Fibroblast of skin of abdomen (primary cell): ENCODE measurements around the gene DGKG.
A peak's percentile ranks its signal among the peaks of the same experiment; 100 is the strongest.

Experiments used
- DNase-seq: peaks from one replicate; pipeline ENCODE4 v3.0.0-alpha.2; 2013

Gene DGKG

DNA sequence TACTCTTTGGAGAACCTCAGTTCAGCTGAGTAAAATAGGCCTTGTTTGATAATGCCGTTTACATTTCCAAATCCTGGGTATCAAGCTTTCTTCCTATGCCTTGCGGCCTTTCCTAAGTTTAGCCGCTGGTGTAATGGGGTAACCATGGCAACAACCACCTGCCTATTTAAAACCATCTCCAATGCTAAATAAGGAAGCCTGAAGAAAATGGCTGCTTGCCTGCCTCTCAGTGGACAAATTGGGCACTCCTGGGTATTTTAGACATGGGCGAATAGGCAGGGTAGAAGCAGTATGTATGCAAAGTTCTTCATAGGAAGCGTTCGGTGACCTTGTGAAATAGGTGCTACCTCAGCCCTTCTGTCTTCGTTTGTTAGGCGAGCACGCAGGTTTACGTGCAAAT, 122.7 kb downstream of the DGKG start:
- no peak for DNase-seq

GRCh38 chr3:186237915-186238314, 124.1 kb downstream of the DGKG start:
- no peak for DNase-seq

DNA sequence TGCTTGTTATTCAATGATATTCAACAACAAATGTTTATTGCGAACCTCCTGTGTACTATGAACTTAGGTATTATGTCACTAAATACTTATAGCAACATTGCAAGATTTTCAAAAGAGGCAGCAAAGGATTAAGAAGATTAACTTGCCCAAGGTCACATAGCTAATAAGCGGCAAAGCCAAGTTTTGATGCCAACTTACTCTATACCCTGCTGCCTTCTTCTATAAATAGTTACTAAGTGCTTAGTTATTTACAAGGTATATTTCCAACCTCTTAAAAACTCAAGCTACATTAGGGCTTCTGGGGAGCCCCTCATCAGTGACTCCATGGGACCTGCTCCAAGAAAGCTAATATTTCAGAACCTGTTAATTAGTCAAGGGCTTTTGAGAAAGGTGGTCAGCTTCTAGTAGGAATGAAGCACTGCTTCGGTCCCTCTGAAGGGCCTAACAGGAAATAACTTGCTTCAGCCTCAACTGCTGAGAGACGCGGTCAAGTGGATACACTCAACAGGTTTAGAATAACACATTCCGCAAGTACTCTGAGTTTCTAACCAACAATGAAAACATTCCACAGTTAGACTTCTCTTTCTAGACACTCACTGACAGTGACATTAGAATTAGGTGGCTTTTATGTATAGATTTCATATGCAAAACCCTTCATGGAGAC, 125.5 kb downstream of the DGKG start:
- no peak for DNase-seq

DNA sequence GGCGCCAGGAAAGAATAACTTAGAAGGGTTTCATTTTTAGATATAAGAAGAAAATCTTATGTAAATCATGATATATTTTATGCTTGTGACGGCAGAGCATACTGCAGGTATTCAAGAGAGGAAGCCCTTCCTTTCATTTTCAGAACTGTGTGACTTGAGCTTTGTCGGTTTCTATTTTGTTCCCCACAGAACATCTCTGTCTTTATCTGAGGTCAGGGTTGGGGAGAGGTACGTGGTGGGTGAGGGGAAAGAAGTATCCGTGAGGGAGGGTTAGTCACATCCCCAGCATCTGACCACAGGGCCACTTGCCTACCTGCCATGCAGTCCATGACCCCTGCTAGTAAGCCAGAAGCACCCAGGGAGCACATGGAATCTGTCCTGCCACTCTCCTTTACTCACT, 126.5 kb downstream of the DGKG start:
- no peak for DNase-seq

- DNase-seq, result no peak
These were observed 127.9 kb downstream of the DGKG start for GRCh38 chr3:186234152-186234551.

DNA sequence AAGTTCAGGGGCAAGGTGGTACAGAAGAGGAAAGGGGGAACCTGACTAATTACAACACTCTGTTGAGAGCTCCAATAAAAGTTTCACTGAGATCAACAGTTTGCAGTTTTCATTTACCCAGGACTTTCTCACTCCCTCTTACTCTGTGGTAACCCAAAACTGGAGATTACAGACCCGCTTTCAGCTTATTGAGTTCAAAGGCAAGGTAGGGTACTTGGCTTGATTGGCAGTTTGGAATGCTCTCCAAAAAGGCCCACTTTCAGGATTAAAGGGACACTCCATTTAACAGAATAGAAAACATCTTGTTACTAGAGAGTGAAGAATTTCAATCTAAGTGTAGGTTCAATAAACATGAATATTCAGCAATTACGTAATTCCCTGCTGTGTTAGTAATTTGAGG, 135.6 kb downstream of the DGKG start:
- DNase-seq, result no peak

GRCh38 chr3:186225603-186226002, 136.4 kb downstream of the DGKG start:
- no peak for DNase-seq

DNA sequence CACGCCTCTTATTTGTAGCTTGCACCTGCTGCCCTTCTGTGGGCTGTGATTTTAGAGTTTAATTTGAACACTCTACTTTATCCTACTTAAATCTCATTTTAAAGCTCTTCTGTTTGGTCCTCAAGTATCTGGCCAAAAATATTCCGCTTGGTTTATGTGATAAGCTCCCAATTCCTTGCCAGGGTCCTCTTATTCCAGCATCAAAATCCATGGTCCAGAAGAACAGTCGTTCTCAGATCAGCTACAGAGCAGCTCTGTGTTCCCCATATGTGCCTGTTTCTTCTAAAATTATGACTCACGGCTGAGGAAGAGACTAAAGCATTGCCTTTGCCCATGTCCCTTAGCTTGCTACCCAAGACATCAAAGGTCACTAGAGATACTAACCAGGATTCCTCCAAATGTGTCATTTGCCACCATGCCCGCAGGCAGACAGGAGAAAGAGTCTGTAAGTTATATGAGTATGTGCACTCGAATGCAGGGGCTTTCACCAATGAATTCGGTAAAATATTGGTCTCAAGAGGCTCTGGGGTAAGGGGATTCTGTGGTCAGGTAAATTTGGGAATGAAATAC, 137.9 kb downstream of the DGKG start:
- no peak for DNase-seq

- no peak for DNase-seq
These were observed 138.6 kb downstream of the DGKG start for GRCh38 chr3:186223476-186223875.

- no peak for DNase-seq
These were observed 140.2 kb downstream of the DGKG start for GRCh38 chr3:186221760-186222378.

DNA sequence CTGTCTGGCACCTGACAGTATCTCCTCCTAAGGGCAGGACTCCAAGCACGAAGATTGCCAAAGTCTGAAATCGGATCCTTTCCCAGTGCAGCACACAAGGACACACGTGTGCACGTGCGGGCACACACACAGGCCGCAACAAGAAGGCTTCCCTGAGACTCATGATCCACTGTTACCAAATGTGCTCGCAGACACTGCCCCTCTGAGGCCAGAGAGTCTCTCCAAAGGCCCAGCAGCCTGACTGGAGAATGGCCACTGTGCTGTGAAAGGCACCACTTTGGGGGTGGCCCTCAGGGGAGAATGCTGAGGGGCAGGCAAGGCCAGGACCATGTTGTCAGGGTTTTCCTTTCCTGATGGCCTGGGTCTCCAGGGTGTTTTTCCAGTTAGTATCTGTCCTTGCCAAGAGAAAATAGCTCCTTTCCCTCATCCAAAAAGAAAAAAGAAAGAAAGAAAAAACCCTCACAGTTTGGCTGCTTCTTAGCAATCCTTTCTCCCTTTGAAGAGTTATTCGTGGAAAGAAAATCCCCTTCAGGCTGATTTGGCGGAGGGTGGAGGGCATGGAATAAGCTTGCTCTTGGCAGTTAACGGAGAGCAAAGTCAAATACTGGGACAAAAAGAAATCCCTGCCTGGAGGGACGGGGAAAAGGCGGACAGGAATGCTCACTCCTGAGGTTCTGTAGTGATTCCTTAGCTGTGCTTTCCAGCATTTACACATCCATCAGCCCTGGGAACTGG, 141.0 kb downstream of the DGKG start:
- no peak for DNase-seq

DNA sequence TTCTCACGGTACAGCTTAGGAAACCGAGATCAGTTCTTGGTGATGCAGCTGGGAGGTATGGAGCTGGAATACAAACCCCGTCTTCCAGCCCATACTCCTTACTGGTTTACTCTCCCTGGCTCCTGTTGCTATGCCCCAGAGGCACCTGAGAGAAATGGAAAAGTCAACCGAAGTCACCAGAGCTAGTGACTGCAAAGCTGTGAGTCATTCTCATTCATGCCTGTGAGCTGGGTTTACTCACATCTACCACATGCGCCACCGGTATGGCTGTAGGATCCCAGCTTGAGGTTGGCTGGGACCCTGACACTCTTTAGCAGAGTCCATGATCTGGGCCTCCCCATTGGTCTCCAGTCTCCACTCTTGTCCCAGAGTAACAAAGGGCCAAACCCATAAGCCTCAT, 141.7 kb downstream of the DGKG start:
- no peak for DNase-seq

DNA sequence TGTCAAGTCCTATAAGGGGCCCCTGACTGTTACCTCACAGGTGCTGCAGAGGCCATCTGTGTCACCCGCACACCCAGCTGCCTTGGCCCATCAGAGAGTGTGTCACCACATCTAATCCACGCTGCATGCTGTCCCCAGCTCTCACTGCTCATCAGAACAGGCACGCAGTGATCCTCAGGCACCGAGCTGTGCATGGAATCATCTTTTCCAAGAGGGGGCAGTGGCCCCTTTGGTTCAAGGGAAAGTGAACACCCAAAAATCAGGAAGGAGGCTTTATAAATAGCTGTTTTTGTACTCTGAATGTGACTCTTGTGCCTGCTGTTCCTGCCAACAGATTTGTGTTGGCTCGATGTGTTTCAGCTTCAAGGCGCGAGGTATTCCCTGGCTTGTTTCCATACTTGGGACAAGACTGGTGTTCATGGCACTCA, 142.8 kb downstream of the DGKG start:
- no peak for DNase-seq

GRCh38 chr3:186218421-186218820, 143.6 kb downstream of the DGKG start:
- DNase-seq, result no peak

DNA sequence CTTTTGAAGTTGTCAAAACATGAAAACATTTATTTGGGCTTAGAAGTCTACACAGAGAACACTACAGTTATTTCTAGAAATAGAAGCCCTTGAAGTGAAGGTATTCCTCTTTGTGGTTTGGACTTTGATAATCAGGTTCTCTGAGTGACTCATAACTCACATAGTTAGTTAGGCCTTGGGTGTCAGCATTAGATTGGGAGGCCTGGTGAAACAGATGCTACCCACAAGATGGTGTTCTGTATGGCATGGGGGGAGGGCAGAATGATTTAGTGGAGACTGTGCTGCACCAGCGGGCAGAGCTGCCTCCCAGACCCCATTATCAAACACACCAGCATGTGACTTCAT, 144.2 kb downstream of the DGKG start:
- DNase-seq, result no peak

DNA sequence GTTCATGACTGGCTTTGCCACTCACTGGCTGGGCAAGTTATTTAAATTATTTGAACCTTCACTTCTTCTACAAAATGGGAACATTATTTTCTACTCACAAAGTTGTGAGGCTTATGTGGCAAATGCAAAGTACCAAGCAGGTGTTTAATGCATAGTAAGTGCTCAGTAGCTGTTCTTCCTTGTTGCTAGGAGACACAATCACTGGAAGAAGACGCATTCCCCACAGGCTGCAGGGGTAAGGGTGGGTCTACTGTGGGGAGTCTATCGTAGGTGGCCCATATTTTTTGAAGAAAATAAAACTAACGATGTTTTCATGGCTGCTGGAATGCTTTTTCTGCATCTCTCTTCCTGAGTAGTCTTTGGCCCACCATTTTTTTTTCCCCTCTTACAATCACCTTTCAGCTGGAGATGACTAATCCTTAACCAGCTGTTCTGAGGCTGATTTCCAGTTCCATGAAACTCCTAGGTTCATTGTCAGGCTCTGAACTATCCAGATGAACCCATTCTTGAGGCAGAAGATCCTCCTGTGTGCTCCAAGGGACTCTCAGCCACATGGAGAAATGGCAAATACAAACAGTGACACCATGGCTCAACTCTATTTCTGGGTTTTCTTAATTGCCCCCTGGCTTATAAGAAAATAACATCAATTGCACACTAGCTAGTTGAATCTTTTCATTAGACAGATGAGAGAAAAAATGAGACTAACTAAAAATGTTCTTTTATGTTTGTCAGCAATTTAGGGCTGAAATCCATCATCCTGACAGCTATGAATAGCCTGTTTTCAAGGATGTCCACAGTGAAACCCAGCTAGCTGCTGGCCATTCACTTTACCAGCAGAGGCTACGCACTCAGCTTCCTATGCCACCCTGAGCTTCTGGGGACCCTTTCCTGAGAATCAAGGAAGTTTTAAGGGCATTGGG, 144.9 kb downstream of the DGKG start:
- no peak for DNase-seq

GRCh38 chr3:186214670-186215069, 147.4 kb downstream of the DGKG start:
- no peak for DNase-seq

DNA sequence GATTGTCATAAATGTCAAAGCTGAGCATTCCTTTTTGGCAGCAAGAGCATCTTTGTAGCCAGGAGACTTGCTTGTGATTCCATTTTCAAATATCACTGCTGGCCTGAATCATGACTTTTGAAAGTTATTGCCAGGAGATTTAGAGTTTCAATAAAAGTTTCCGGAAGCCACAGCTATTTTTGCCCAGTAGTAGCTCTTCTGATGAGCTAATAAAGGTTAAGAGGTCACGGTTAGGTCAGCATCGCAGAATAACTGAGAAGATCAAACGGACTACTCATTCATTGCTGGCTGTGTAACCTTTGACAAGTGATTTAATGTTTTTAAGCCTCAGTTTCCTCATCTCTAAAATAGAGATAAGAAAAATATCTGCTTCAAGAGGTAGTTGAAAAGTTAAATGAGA, 148.1 kb downstream of the DGKG start:
- DNase-seq, result no peak

- no peak for DNase-seq
These were observed 149.4 kb downstream of the DGKG start for GRCh38 chr3:186212611-186213010.

- DNase-seq, result no peak
These were observed 151.1 kb downstream of the DGKG start for GRCh38 chr3:186210852-186211500.

GRCh38 chr3:186209810-186210752, 152.0 kb downstream of the DGKG start:
- DNase-seq, result peak; percentile 54
